HG03432 (cell line): ENCODE measurements around the gene NELL2.
"Not testable (repeated sequence)": the region's sequence is repeated elsewhere in the genome, so short reads cannot be mapped to it uniquely, and the experiment has no call there.

ENCODE experiments used
- ATAC-seq: cut with Tn5 transposase; IDR thresholded peaks from one replicate; pipeline ENCODE4 v1.9.1; 2021; ENCODE audit warnings: mild to moderate bottlenecking, moderate library complexity; ENCODE audit not compliant: unreplicated experiment

NELL2 gene

GRCh38 chr12:44697511-44697910 is 178.6 kb downstream of the NELL2 start:
- ATAC-seq, result no peak

GRCh38 chr12:44696542-44696941 is 179.6 kb downstream of the NELL2 start:
- no peak for ATAC-seq

- no peak for ATAC-seq
Measured at GRCh38 chr12:44694017-44694416, 182.1 kb downstream of the NELL2 start.

GRCh38 chr12:44689587-44689986 is 186.5 kb downstream of the NELL2 start:
- ATAC-seq, result no peak

GRCh38 chr12:44686821-44687432 is 189.2 kb downstream of the NELL2 start:
- not testable (repeated sequence) for ATAC-seq

- no peak for ATAC-seq
Measured at GRCh38 chr12:44677724-44678123, 198.4 kb downstream of the NELL2 start.

GRCh38 chr12:44674875-44675274 is 201.2 kb downstream of the NELL2 start:
- no peak for ATAC-seq

- no peak for ATAC-seq
Measured at GRCh38 chr12:44673811-44674210, 202.3 kb downstream of the NELL2 start.

GRCh38 chr12:44672042-44672441 is 204.1 kb downstream of the NELL2 start:
- no peak for ATAC-seq

GRCh38 chr12:44668443-44668842 is 207.7 kb downstream of the NELL2 start:
- no peak for ATAC-seq

- ATAC-seq, result no peak
Measured at GRCh38 chr12:44667461-44667860, 208.7 kb downstream of the NELL2 start.

GRCh38 chr12:44663291-44663690 is 212.8 kb downstream of the NELL2 start:
- ATAC-seq, result no peak

GRCh38 chr12:44655846-44656245 is 220.3 kb downstream of the NELL2 start:
- no peak for ATAC-seq

GRCh38 chr12:44654646-44655639 is 221.2 kb downstream of the NELL2 start:
- ATAC-seq, result no peak

- no peak for ATAC-seq
Measured at GRCh38 chr12:44653861-44654527, 222.1 kb downstream of the NELL2 start.

GRCh38 chr12:44649693-44650092 is 226.4 kb downstream of the NELL2 start:
- no peak for ATAC-seq

- ATAC-seq, result no peak
Measured at GRCh38 chr12:44647917-44648690, 228.0 kb downstream of the NELL2 start.

GRCh38 chr12:44640427-44641190 is 235.5 kb downstream of the NELL2 start:
- no peak for ATAC-seq

GRCh38 chr12:44637875-44638274 is 238.2 kb downstream of the NELL2 start:
- no peak for ATAC-seq

GRCh38 chr12:44628180-44628579 is 247.9 kb downstream of the NELL2 start:
- no peak for ATAC-seq
